Astrocyte of the spinal cord (primary cell): ENCODE results near the gene CXADR.

Experiments
- DNase-seq: peaks from one replicate; pipeline ENCODE4 v3.0.0; 2011; ENCODE audit warnings: low read depth, low spot score
- H3K4me3 ChIP-seq: 2 replicates; pipeline ENCODE4 v1.5.1; 2011; ENCODE audit warnings: low read depth, mild to moderate bottlenecking, low read length, moderate library complexity
- in situ Hi-C: cut with HindIII; loops from 2 replicates; pipeline ENCODE4 v1.10.0; 2017; ENCODE audit warnings: low sequenced_read_pairs
- TF ChIP-seq, protein P1 (sequence below): IDR thresholded peaks from 2 replicates; pipeline ENCODE4 v1.5.1; 2012; ENCODE audit warnings: low read depth, mild to moderate bottlenecking, low read length, inconsistent platforms

Gene CXADR

DNA sequence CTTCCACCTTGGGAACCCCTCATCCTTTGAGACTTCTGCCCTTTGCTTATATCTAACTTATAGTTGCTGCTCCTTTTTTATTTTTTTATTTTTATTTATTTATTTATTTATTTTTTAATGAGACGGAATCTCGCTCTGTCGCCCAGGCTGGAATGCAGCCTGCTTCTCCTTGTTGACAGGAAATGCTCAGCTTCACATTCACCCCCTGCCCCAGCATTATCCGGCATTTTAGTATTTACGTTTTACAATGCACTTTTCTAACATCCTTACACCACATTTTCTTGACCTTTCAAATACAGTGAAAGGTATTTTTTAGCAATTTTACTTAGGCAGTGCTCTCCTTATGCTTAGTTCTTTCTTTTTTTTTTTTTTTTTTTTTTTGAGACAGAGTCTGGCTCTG lies 14.9 kb downstream of the CXADR start:
- in situ Hi-C loops: no loop called here
- no peak for DNase-seq
- TF ChIP-seq, protein P1, sequence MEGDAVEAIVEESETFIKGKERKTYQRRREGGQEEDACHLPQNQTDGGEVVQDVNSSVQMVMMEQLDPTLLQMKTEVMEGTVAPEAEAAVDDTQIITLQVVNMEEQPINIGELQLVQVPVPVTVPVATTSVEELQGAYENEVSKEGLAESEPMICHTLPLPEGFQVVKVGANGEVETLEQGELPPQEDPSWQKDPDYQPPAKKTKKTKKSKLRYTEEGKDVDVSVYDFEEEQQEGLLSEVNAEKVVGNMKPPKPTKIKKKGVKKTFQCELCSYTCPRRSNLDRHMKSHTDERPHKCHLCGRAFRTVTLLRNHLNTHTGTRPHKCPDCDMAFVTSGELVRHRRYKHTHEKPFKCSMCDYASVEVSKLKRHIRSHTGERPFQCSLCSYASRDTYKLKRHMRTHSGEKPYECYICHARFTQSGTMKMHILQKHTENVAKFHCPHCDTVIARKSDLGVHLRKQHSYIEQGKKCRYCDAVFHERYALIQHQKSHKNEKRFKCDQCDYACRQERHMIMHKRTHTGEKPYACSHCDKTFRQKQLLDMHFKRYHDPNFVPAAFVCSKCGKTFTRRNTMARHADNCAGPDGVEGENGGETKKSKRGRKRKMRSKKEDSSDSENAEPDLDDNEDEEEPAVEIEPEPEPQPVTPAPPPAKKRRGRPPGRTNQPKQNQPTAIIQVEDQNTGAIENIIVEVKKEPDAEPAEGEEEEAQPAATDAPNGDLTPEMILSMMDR: no peak
- no peak overlapping the region for H3K4me3 ChIP-seq

DNA sequence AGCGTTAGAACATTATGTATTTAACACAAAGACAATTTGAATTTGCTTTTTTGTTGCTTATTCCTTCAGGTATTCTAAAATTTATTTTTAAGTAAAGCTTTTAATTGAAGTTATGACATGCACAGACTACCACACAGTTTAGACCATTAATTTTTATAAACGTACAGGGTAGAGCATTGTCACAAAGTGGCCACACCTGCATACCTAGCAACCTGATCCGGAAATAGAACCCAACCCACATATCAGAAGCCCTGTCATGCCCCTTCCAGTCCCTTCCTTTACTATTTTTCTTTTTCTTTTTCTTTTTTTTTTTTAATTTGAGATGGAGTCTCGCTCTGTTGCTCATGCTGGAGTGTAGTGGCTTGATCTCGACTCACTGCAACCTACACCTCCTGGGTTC lies 16.8 kb downstream of the CXADR start:
- no peak for DNase-seq
- H3K4me3 ChIP-seq: no peak overlapping the region
- TF ChIP-seq, protein P1: no peak
- in situ Hi-C loops: no loop called here

DNA sequence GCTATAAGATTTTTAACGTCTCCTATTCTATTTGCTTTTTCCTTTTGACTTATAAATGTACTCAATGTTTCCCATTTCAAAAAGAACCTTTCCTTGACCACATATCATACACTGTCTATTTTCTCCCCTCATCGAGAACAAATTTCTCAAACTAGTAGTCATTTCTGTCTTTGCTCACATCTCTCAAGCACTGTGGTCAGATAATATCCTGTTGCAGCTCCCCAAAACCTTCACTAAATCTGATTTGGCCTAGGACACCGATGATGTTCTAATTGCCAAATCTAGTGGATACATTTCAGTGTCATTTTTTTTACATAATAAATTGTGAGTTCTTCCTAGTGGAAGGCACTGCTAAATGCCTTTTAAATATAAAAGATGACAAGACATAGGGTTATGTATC lies 19.4 kb downstream of the CXADR start:
- DNase-seq: no peak
- in situ Hi-C loops: no loop called here
- H3K4me3 ChIP-seq: no peak overlapping the region
- TF ChIP-seq, protein P1: no peak

DNA sequence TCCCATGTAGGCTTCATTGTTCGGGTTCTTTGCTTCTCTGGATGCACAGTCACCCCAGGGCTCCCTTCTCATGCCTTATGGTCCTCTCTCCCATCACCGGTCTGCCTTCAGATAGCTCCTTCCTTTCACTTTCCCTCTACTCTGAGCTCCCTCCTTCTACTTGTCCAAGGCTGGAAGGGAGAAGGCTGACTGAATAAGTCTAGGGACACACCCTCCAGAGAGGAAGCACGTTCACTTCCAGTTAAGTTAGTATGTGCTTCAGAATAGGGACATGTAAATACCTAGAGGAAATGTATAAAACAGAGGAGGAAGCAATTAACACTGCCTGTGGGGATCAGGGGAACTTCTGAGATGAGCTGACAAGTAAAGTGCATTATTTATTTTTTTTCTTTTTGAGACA lies 23.5 kb downstream of the CXADR start:
- no peak for DNase-seq
- H3K4me3 ChIP-seq: no peak overlapping the region
- in situ Hi-C loops: no loop called here
- TF ChIP-seq, protein P1: no peak

DNA sequence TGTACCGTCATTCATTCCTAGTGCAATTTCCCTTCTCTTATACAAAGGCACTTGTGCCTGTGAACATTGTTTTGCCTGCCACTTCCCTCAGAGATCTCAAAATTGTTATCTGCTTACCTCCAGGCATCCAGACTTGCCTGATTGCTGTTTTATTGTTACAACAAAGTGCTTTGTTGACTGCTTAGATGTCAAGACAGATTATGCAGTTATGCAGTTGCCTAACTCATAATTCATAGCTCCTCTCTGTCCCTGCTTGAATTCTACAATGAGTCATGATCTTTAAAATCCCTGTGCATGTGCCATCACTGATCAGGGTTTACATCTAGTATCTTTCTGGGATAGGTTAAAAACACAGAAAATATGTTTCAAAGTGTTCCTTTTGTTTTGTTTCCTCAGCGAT lies 24.5 kb downstream of the CXADR start:
- in situ Hi-C loops: no loop called here
- no peak for DNase-seq
- TF ChIP-seq, protein P1: no peak
- H3K4me3 ChIP-seq: no peak overlapping the region

DNA sequence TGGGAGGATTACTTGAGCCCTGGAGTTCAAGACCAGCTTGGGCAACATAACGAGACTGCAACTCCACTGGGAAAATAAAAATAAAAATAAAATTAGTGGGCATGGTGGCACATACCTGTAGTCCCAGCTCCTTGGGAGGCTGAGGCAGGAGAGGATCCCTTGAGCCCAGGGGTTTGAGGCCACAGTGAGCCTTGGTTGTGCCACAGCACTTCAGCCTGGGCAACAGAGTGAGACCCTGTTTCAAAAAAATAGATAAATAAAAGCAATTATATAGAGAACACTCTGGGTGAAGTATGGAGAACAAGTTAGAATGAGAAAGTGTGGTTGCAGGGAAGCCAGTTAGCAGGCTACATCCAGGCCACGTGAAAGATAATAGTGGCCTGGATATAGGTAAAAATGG lies 25.7 kb downstream of the CXADR start:
- in situ Hi-C loops: no loop called here
- DNase-seq: no peak
- H3K4me3 ChIP-seq: no peak overlapping the region
- TF ChIP-seq, protein P1: no peak

DNA sequence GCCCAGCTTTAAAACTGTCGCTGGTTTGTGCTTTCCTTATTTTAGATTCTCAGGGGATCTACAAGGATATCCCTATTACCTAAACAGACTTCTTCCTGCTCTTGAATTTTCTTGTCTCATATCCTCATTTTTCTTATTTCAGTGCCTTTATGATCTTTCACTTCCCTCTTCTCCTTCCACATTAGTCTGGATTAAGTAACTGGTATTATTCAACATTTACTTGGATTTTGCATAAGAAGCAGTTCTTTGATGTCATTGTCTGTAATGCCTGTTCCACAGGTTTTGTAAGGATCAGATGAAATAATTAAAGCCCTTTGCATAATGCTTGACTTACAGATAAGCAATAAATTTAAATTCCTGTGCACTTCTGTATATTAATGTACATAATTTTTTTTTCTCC lies 26.5 kb downstream of the CXADR start:
- no peak overlapping the region for H3K4me3 ChIP-seq
- in situ Hi-C loops: no loop called here
- TF ChIP-seq, protein P1: no peak
- no peak for DNase-seq
